H54 (cell line): ENCODE results near the gene CDC14B.
A peak's percentile ranks its signal among the peaks of the same experiment; 100 is the strongest.

ENCODE experiments used
- DNase-seq: peaks from one replicate; pipeline ENCODE4 v3.0.0; 2011; ENCODE audit warnings: low spot score, mixed read lengths; ENCODE audit not compliant: insufficient read length
- FAIRE-seq: peaks from 3 replicates; lab custom pipeline; 2011; peaks lifted over from hg19 to GRCh38; lab: Jason Lieb, UNC
- POLR2A ChIP-seq: IDR thresholded peaks from 2 replicates; pipeline ENCODE4 v1.6.1; 2011; ENCODE audit warnings: low read depth, mild to moderate bottlenecking, low read length

The CDC14B gene

DNA sequence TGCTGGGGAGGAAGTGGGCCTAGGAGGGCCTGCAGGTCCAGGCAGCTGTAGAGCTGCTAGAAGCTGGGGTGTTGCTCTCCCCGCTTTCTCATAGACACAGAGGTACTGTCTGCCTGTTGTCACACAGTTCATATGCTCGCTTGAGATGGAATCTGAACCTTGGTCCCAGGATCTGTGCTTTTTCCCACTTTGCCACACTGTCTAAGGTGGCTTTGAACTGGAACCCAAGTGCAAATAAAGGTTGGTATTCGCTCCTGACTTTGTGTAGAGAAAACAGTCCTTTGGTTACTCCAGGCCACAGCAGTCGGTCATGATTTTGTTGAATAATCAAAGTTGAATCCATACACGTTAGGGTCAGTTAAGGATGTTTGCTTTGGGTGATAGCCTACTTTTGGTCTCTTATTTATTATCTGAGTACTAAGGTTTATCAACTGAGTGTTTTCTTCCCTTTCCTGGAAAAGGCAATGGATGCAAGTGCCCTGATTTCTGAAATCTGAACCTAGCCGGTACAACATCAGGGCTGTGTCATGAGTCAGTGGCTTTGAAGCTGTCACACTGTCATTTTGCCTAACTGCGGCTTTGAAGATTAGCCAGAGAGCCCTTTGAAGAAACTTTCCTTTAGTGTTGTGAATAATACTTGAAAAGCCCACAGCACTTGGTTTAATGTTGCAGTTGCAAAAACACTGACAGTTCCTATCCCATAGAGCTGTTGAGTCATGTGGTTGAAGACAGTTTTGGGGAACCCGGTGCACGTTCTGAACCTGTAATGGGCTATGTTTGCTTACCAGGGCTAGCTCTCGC is 128.4 kb downstream of the CDC14B start:
- TF ChIP-seq POLR2A = no peak
- no peak for FAIRE-seq
- DNase-seq = no peak

DNA sequence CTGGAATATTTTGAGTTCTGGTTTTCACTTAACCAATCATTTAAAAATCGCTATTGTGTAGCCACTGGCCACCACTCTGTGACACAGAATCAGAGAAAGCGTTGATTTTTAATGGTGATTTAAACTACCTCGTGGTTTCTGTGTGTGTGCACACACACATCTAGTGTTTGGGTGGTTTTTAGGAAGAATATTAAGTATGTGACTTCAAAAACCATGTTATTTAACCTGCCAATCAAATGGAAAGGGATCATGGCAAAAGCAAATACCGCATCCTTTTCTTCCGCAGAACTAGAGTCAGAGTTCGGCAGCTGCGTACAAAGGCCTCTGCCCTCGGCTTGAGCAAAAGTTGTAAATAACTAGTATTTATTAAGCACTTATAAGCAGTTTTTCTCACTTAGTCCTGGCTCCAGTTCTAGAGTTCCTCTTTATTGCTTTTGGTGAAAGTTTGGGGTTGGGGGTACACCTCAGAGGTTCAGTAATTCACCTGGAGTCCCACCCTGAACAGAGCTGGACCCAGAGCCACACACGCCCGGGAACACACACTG is 129.0 kb downstream of the CDC14B start:
- FAIRE-seq (no peak), DNase-seq (no peak)
- TF ChIP-seq POLR2A = no peak

DNA sequence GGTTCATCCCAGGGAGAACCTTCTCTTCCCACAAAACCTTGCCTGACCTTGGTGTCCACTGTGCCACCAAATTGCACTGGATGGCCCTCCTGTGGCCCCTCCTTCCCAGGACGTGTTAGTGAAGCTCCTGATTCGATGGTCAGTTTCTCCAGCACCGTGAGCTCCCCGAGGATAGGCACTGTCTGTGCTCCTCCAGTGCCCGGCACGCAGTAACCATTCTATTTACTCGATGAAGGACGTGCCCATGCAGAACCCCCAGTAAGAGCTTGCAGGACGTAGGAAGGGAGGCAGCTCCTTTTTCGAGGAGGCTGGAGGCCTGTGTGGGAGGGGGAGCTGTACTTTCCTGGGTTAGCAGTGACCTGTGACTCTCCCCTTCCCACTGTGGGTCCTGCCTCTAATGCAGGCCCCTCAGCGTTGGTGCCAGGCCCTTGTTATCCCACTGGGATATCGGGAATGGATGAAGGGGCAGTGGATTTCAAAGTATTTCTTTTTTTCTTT is 130.1 kb downstream of the CDC14B start:
- TF ChIP-seq POLR2A = no peak
- FAIRE-seq (no peak), DNase-seq (no peak)

DNA sequence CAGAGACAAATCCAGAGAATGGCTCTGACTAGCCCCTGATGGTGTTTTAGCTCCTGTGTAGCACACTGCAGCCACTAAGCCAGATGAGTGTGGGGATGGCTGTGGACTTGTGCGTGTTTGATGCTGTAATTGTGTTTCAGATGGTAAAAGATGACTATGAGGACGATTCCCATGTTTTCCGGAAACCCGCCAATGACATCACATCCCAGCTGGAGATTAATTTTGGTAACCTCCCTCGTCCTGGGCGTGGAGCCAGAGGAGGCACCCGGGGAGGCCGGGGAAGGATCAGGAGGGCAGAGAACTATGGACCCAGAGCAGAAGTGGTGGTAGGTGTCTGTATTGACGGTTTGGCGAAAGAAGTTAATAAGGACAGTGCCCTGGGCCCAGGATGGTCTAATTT is 131.7 kb downstream of the CDC14B start:
- no peak for FAIRE-seq
- DNase-seq = no peak
- no peak for TF ChIP-seq POLR2A

DNA sequence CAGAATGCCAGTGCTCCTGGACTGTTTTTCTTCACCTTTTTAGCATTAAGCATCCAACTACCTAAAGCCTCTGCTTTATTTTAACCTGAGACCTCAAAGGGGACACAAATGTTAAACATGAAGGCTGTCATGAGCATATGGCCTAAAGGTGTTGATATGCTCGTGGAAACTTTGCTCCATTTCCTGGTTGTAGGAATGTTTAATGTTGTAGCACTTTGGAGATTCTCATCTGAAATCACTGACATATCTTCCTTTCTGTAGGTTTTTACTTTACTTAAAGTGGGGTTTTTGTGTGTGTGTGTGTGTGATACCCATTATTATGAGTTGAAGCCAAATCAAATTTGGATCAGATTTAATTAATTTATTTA is 132.6 kb downstream of the CDC14B start:
- FAIRE-seq (no peak), DNase-seq (no peak)
- no peak for TF ChIP-seq POLR2A

DNA sequence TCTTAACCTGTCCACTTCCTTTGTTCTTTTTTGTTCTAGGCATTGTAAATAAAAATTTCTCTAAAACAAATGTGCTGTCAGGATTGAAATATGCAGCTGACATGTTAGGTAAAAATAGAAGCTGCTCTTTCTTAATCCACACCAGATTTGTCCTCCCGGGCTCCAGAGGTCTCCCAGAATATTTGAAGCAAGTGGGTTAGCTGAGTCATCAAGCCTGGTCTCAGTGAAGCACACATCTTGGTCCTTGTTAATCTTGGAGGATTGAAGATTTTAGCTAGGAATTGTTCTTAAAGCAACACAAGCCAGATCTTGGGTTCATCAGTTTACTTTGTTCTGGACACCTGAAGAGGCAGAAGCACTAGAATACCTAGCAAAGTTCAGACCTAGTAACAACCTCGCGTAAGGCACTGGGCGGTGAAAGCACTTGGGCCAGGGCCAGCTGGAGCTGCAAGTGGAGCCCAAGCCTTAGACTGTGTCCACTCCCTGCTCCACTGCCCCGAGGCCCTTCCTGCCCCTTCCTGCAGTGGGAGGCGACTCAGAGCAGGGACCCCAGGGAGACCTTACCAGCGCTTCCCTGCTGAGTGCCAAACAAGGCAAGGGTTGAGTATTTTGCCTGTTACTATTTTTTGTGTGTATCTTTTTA is 133.1 kb downstream of the CDC14B start:
- DNase-seq (peak; percentile 86), FAIRE-seq (peak; percentile 89)
- no peak for TF ChIP-seq POLR2A

DNA sequence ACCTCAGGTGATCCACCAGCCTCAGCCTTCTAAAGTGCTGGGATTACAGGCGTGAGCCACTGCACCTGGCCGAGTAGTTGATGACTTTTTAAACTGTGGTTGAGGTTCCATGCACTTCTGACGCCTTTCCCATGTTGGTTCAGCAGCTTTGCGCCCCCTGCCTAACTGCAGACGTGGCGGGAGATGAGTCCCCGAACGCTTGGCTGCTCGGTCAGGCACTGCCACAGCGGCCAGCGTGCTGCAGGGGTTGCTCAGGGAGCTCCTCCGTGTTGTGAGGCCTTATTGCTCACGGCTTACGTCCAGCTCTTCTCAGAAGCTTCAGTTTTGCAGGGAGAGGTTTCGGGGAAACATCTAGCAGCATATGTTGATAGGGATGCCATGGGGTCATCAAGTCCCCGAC is 134.4 kb downstream of the CDC14B start:
- no peak for TF ChIP-seq POLR2A
- no peak for FAIRE-seq
- DNase-seq = no peak

DNA sequence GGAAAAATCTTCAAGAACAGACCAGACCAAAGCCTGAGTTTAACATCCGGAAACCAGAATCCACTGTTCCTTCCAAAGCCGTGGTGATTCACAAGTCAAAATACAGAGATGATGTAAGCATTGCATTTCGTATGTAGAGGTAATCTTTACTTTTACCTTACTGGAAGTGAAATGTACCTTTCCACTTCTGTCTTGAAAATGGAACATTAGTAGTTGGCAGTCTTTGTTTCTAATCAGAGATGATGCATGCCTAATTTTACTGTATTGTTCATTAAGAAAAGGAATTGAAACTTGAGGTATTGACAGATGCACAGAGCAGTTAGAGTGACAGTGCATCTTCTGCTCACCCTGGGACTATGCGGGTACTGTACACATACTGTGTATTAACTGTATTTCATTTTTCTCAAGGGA is 135.1 kb downstream of the CDC14B start:
- DNase-seq (no peak), FAIRE-seq (peak; percentile 58)

DNA sequence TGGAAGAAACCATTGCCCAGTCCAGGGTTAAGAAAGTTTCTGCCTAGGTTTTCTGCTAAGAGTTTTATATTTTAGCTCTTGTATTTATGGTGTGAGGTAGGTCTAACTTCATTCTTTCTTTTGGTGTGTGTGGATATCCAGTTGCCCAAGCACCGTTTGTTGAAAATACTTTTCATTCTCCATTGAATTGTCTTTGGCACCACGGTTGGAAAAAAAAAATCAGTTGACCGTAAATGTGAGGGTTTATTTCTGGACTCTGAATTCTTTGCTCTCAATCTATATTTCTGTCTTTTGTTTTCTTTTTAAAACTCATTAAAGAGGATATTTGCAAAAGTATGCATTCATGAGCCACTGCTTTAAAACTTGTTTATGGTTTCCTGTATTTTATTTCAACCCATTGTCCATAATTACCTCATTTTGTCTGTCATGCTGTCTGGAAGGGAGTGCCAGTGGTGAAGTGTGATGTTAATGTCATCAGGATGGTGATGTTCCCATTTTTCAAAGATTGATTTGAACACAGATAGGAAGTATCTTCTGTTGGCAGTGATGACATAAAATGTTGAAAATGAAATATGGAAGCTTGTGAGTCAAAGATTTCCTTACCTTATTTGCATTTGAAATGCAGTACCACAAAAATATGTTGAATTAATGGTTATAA is 135.8 kb downstream of the CDC14B start:
- TF ChIP-seq POLR2A = no peak
- FAIRE-seq (no peak), DNase-seq (no peak)

More for the DNA sequence above, 135.1 kb downstream of the CDC14B start:
- TF ChIP-seq POLR2A = no peak

DNA sequence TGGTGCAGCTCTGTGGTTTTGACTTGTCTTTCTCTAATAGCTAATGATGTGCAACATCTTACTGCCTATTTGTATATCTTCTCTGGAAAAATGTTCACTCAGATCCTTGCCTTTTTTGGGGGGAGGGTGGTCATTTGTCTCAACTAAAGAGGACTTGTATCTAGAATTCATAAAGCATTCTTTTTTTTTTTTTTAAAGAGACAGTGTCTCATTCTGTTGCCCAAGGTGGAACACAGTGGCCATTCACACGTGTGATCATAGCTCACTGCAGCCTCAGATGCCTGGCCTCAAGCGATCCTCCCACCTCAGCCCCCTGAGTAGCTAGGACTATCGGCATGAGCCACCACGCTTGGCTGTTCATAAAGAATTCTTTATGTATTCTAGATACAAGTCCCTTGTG is 136.4 kb downstream of the CDC14B start:
- FAIRE-seq = no peak
- no peak for DNase-seq
- no peak for TF ChIP-seq POLR2A

DNA sequence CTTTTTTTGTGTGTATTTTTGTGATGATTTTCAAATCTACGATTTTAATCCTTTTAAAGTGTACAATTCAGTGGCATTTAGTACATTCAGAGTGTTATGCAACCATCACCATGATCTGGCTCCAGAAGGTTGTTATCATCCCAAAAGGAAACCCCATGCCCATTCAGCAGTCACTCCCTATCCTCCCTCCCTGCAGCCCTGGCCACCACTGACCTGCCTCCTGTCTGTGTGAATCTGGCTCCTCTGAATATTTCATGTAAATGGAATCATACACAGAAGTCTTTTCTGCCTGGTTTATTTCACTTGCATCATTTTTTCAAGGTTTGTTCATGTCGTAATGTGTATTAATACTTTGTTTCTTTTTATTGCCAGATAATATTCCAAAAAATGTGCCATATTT is 137.2 kb downstream of the CDC14B start:
- no peak for DNase-seq
- FAIRE-seq = peak; percentile 15
- TF ChIP-seq POLR2A = no peak

DNA sequence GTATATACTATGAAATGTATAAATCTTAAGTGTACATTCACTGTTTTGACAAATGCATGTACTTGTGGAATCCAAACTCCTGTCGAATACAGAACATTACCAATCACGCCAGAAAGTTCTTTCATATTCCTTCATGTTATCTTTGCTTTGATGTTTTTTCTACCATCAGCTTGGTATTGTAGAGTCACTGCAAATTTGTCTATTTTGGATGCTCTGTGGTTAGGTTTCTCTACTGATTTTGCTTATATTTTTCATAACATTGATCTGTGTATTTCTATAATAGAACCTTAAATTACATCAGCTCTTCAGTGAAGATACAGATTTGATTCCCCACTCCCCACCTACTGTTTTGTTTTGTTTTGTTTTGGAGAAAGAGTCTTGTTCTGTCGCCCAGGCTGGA is 138.9 kb downstream of the CDC14B start:
- peak; percentile 45 for FAIRE-seq
- TF ChIP-seq POLR2A = no peak
- no peak for DNase-seq

DNA sequence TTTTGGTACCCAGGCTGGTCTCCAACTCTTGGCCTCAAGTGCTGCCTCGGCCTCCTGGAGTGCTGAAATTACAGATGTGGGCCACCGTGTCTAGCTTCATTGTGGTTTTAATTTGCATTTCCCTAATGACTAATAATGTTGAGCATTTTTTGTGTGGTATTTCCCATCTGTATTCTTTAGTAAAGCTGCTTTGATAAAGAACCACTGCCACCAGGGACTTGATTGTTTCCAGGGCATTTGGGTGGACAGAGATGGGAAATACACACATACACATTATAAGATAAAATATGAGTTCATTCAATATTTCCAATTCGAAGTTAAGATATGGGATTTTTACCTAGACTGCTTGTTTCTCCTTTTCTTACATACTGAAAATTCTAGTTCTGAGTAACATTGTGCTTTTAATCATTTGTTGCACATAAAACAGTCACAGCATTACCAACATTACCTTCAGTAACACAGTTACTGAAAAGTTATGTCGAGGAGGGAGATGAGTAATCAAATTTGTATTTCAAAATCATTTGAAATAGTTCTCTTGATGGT is 140.7 kb downstream of the CDC14B start:
- no peak for DNase-seq
- peak; percentile 98 for FAIRE-seq
- no peak for TF ChIP-seq POLR2A

DNA sequence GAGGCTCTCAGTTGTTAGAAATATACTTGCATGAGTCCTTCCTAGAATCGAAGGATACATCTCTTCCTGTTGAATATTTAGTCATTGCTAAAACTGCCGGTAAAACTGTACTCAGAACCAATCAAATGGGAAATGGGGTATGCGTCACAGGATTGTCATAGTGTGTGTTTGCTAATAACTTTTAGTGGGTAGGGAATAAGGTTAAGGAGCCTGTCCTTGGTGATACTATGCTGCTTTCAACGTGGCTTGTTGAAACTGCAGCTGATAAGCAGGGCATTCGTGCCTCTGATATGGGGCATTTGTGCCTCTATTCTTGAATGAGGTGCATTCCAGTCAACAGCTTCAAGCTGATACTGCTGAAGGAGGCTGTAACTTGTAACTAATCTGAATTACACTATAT is 143.1 kb downstream of the CDC14B start:
- TF ChIP-seq POLR2A = no peak
- peak; percentile 89 for DNase-seq
- peak; percentile 99 for FAIRE-seq
